CD4-positive, CD25-positive, alpha-beta regulatory T cell (primary cell): ENCODE data around the gene CEP152. TPM values are rescaled to one million over a fixed set of nuclear protein-coding genes. Genes with fewer than 3 reads are reported as not detected.

ENCODE experiments used
- ATAC-seq, 2 donors: fragments of 150-1000 bp; cut with Tn5 transposase; one replicate each; pipeline ENCODE4 v1.10.0; 2021; ENCODE audit warnings: low read depth in 2 of 2, moderate number of reproducible peaks in 2 of 2, moderate library complexity in 1 of 2
- DNase-seq, 3 donors: peaks; one replicate each; pipeline versions ENCODE4 v3.0.0 to v3.0.0-alpha.2; 2012 to 2022; ENCODE audit warnings: mixed read lengths in 1 of 3
- H3K27ac ChIP-seq: one replicate; pipeline ENCODE4 v1.7.0; 2013; ENCODE audit warnings: mild to moderate bottlenecking, low read length; ENCODE audit not compliant: insufficient read depth, poor library complexity, severe bottlenecking
- H3K27me3 ChIP-seq: one replicate; pipeline ENCODE4 v1.7.0; 2013; ENCODE audit warnings: low read length; ENCODE audit not compliant: control insufficient read depth, insufficient read depth
- H3K36me3 ChIP-seq: one replicate; pipeline ENCODE4 v1.7.0; 2013; ENCODE audit warnings: mild to moderate bottlenecking, low read length, moderate library complexity; ENCODE audit not compliant: control insufficient read depth, insufficient read depth
- H3K4me1 ChIP-seq: 2 replicates; pipeline ENCODE4 v1.7.0; 2013; ENCODE audit warnings: mild to moderate bottlenecking, low read length; ENCODE audit not compliant: insufficient read depth, control insufficient read depth, poor library complexity, severe bottlenecking
- H3K4me3 ChIP-seq: one replicate; pipeline ENCODE4 v1.7.0; 2013; ENCODE audit warnings: low read depth, mild to moderate bottlenecking, low read length, moderate library complexity
- H3K9me3 ChIP-seq, 2 experiments: 1 replicate in 1 of 2; 2 replicates in 1 of 2; pipeline ENCODE4 v1.7.0; 2013; ENCODE audit warnings: low read length in 2 of 2, mild to moderate bottlenecking in 1 of 2, moderate library complexity in 1 of 2; ENCODE audit not compliant: control insufficient read depth in 2 of 2
- H3K27ac Mint-ChIP-seq, 3 donors: one replicate each; pipeline ENCODE4 v1.8.0; 2020 to 2022; ENCODE audit warnings: mild to moderate bottlenecking in 3 of 3, mixed read lengths in 3 of 3, moderate library complexity in 2 of 3
- H3K27me3 Mint-ChIP-seq: one replicate; pipeline ENCODE4 v1.8.0; 2022; ENCODE audit warnings: mild to moderate bottlenecking, mixed read lengths
- H3K36me3 Mint-ChIP-seq: one replicate; pipeline ENCODE4 v1.8.0; 2020; ENCODE audit warnings: mixed read lengths
- H3K4me1 Mint-ChIP-seq, 4 donors: one replicate each; pipeline ENCODE4 v1.8.0; 2020 to 2022; ENCODE audit warnings: mixed read lengths in 4 of 4, mild to moderate bottlenecking in 1 of 4
- H3K4me3 Mint-ChIP-seq, 4 donors: one replicate each; pipeline ENCODE4 v1.8.0; 2020 to 2022; ENCODE audit warnings: mild to moderate bottlenecking in 4 of 4, mixed read lengths in 4 of 4, moderate library complexity in 3 of 4
- H3K9me3 Mint-ChIP-seq, 7 donors: one replicate each; pipeline ENCODE4 v1.8.0; 2020 to 2022; ENCODE audit warnings: mixed read lengths in 7 of 7, mild to moderate bottlenecking in 3 of 7, moderate library complexity in 2 of 7
- polyA plus RNA-seq, 4 donors: library from polyadenylated mRNA; unstranded; fragments of 300-500 nt; fragmentation: Illumina TruSeq; gene quantifications; one replicate each; pipeline ENCODE4 v1.2.3, GENCODE V29; 2021
- total RNA-seq: library from RNA; stranded (reverse); gene quantifications from one replicate; pipeline ENCODE4 v1.2.3, GENCODE V29; 2022

CEP152 gene
- total and polyA plus RNA-seq, 5 donors from 2014 or later: 3.4 to 15.8 (median 4.0) TPM

DNA sequence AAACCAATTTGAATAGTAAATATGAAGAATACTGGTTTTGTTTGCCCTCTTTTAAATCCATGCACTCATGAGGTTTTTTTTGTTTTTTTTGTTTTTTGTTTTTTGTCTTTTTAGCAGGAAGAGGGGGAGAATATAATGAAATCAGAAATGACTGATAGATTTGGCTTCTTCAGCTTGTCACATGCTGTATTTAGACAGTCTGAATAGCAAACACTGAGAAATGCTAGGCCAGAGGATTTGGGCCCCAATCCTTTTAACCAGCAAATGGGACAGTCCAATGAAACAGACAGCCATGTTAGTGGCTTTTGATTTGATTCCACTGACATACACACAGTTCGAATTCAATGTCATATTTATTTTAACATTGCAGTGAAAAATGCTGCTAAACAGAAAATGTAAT is 14.2 kb upstream of the CEP152 start:
- ATAC-seq: no peak
- peaks cover 40% of the 10 kb centered on the region for H3K27me3 Mint-ChIP-seq

DNA sequence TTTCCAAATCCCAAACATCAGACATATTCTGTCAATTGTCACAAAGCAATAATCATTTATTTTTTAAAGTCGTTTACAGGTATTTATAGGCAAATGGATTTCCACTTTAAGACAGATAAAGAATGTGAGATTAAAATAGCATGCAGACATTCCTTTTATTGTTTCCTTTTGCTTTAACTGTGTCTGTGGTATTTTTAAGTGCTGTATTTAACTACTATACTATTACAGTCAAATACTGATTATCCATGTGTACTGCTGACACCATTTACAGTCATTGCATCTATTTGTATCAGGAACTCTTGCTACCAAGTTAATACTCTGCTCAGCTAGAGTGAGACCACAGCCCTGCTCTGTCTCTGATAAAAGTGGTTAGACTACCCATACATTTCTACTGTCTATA is 12.8 kb upstream of the CEP152 start:
- ATAC-seq (no peak), DNase-seq (no peak)
- Mint-ChIP-seq H3K4me3 (no peak overlapping the region), H3K27me3 (peaks cover 46% of the 10 kb centered on the region), H3K9me3 (peaks cover 0 to 10% (median 0%) of the 10 kb centered on the region in 7 donors), H3K27ac (no peak overlapping the region), H3K36me3 (no peaks in the 10 kb centered on the region), H3K4me1 (no peaks in the 10 kb centered on the region)
- no peaks in the 10 kb centered on the region for H3K9me3 ChIP-seq
- H3K4me3 ChIP-seq: no peak overlapping the region
- no peaks in the 10 kb centered on the region for H3K4me1 ChIP-seq
- no peaks in the 10 kb centered on the region for H3K36me3 ChIP-seq
- peaks cover 8% of the 10 kb centered on the region for H3K27me3 ChIP-seq
- no peak overlapping the region for H3K27ac ChIP-seq

More for the DNA sequence above, 14.2 kb upstream of the CEP152 start:
- no peaks in the 10 kb centered on the region for H3K36me3 Mint-ChIP-seq
- Histone ChIP-seq H3K4me3 (no peak overlapping the region), H3K4me1 (no peaks in the 10 kb centered on the region), H3K36me3 (no peaks in the 10 kb centered on the region), H3K9me3 (no peaks in the 10 kb centered on the region), H3K27me3 (peaks cover 8% of the 10 kb centered on the region), H3K27ac (no peak overlapping the region)
- no peaks in the 10 kb centered on the region for H3K4me1 Mint-ChIP-seq
- DNase-seq: no peak
- H3K27ac Mint-ChIP-seq: no peak overlapping the region
- no peak overlapping the region for H3K4me3 Mint-ChIP-seq
- peaks cover 0 to 10% (median 0%) of the 10 kb centered on the region in 7 donors for H3K9me3 Mint-ChIP-seq

DNA sequence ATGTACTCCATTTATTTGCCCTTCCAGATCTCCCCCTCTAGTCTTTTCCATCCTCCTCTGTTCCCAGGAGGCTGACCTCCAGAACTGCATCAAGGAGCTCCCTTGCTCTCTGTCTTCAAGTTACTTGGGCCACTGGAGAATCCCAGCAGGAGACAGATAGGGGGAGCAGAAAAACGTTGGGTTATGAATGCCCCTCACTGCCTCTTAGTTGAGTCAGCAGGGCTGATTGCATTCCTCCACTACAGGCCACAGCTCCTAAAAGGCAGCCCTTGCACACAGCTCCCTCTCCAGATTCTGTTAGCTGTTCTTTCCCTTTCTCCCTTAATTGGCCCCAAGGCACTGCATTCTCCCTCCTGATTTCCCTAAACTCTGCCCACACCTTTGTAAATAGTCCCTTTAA is 12.4 kb upstream of the CEP152 start:
- H3K36me3 Mint-ChIP-seq: no peaks in the 10 kb centered on the region
- H3K4me3 Mint-ChIP-seq: no peak overlapping the region
- Histone ChIP-seq H3K4me3 (no peak overlapping the region), H3K27ac (no peak overlapping the region), H3K36me3 (no peaks in the 10 kb centered on the region), H3K4me1 (no peaks in the 10 kb centered on the region), H3K27me3 (peaks cover 8% of the 10 kb centered on the region), H3K9me3 (no peaks in the 10 kb centered on the region)
- ATAC-seq (no peak), DNase-seq (no peak)
- H3K4me1 Mint-ChIP-seq: no peaks in the 10 kb centered on the region
- H3K27ac Mint-ChIP-seq: no peak overlapping the region
- peaks cover 50% of the 10 kb centered on the region for H3K27me3 Mint-ChIP-seq
- H3K9me3 Mint-ChIP-seq: peaks cover 0 to 10% (median 0%) of the 10 kb centered on the region in 7 donors

DNA sequence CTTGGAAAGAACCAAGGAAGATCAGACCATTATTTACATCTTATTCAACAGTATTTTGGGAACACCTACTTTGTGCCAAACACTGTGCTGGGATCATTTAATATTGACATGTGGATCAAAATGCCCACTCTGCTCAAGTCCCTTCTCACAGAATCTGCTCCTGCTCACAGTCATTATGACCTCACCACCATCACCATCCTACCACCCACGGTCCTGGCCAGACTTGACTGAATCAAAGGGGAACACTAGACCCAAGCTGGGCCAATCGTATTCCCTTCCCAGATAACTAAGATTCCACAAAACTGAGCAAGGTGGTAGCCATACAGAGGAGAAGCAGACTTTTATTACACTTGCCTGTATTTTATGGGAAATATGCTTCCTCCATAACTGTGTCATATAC is 3.4 kb upstream of the CEP152 start:
- Histone ChIP-seq H3K9me3 (no peaks in the 10 kb centered on the region), H3K4me1 (peaks cover 15% of the 10 kb centered on the region), H3K27ac (no peak overlapping the region), H3K4me3 (no peak overlapping the region), H3K36me3 (no peaks in the 10 kb centered on the region), H3K27me3 (peaks cover 16% of the 10 kb centered on the region)
- Mint-ChIP-seq H3K27me3 (peaks cover 39% of the 10 kb centered on the region), H3K27ac (no peak overlapping the region), H3K4me3 (no peak overlapping the region), H3K36me3 (no peaks in the 10 kb centered on the region), H3K9me3 (peaks cover 0 to 1% (median 0%) of the 10 kb centered on the region in 7 donors), H3K4me1 (peaks cover 6 to 26% (median 15%) of the 10 kb centered on the region in 4 donors)
- DNase-seq: no peak
- ATAC-seq: no peak

DNA sequence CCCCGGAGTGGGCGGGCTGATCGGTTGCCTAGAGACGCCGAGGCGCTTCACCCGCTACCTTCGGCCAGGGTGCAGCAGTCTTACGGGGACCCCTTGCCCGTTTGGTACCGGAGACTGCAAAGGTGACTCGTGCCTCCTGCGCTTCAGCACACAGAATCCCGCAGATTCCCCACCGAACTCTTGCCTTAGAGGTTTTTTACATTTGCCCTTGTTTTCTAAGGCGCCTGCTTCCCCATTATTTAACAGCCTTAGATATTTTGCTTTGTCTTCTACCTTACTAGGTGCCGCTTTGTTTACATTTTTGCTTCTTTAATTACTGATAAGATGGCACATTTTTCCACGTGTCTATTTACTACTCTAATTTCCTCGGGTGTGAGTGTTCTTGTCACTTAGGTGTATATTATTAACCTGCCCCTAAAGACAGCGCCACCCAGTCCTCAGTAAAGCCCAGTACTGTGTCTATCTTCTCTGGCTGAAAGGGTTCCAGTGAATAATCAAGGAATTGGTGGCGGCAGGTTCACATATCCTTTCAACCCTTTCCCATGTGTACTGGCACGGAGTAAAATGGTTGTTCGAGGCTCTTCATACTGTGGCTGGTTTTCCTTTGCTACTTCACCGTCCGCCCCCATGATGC is 573 bp upstream of the CEP152 start:
- Histone ChIP-seq H3K36me3 (no peaks in the 10 kb centered on the region), H3K4me1 (peaks cover 15% of the 10 kb centered on the region), H3K4me3 (peak overlapping the region; percentile 90), H3K27me3 (peaks cover 14% of the 10 kb centered on the region), H3K27ac (no peak overlapping the region), H3K9me3 (no peaks in the 10 kb centered on the region)
- H3K4me1 Mint-ChIP-seq: peaks cover 10 to 40% (median 25%) of the 10 kb centered on the region in 4 donors
- peaks cover 0 to 1% (median 0%) of the 10 kb centered on the region in 7 donors for H3K9me3 Mint-ChIP-seq
- no peak for ATAC-seq
- H3K36me3 Mint-ChIP-seq: no peaks in the 10 kb centered on the region
- no peak for DNase-seq
- H3K4me3 Mint-ChIP-seq: peak overlapping the region; percentile 88 to 98 (median 94)
- H3K27ac Mint-ChIP-seq: peak overlapping the region; percentile 10 to 93 (median 64)
- H3K27me3 Mint-ChIP-seq: peaks cover 24% of the 10 kb centered on the region

DNA sequence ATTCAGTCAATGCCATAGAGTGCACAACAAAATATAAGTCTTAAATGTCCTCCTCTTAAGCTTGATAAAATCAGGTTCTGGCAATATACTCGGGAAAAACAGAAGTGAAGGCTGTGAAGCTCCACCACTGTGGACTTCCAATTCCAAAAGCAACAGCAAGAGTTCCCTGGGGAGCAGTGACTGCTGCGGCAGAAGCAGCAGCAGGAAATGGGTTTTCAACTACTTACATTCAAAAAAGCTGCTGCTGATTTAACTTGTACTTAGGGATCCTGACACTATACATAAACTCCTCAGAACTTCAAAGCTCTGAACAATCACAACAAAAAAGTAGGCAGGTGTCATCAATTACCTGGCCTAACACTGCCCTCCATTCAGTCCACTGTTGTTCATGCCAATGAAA is 4.7 kb downstream of the CEP152 start:
- H3K36me3 Mint-ChIP-seq: peaks cover 18% of the 10 kb centered on the region
- H3K36me3 ChIP-seq: peaks cover 4% of the 10 kb centered on the region
- peaks cover 9% of the 10 kb centered on the region for H3K4me1 ChIP-seq
- H3K27ac ChIP-seq: peak overlapping the region; percentile 27
- no peak for ATAC-seq
- H3K4me3 Mint-ChIP-seq: no peak overlapping the region
- H3K4me1 Mint-ChIP-seq: peaks cover 18 to 38% (median 31%) of the 10 kb centered on the region in 4 donors
- no peaks in the 10 kb centered on the region for H3K9me3 ChIP-seq
- DNase-seq: no peak
- no peaks in the 10 kb centered on the region for H3K9me3 Mint-ChIP-seq
- H3K27me3 ChIP-seq: no peaks in the 10 kb centered on the region
- no peaks in the 10 kb centered on the region for H3K27me3 Mint-ChIP-seq
- no peak overlapping the region for H3K4me3 ChIP-seq
- no peak overlapping the region for H3K27ac Mint-ChIP-seq

DNA sequence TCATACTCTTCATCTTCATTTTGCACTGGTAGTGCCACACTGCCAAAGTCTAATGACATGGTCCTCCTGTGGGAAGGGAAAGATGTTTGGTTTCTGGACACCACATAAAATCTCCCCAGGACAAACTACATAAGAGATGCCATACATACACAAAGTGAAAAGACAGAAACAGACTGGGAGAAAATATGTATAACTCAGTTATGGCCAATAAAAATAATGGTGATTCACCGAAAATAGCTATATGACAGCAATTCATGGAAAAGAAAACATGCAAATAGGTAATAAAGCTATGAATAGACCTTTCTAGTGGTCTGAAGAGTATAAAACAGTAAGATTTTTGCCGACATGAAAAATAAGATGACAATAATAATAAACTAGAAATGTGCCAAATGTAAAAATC is 5.3 kb downstream of the CEP152 start:
- H3K36me3 ChIP-seq: peaks cover 4% of the 10 kb centered on the region
- ATAC-seq (no peak), DNase-seq (no peak)
- peaks cover 6% of the 10 kb centered on the region for H3K4me1 ChIP-seq
- H3K27ac Mint-ChIP-seq: no peak overlapping the region
- no peaks in the 10 kb centered on the region for H3K27me3 Mint-ChIP-seq
- peaks cover 18 to 40% (median 29%) of the 10 kb centered on the region in 4 donors for H3K4me1 Mint-ChIP-seq
- H3K27ac ChIP-seq: no peak overlapping the region
- no peaks in the 10 kb centered on the region for H3K9me3 ChIP-seq
- H3K36me3 Mint-ChIP-seq: peaks cover 18% of the 10 kb centered on the region
- no peak overlapping the region for H3K4me3 ChIP-seq
- no peaks in the 10 kb centered on the region for H3K9me3 Mint-ChIP-seq
- no peaks in the 10 kb centered on the region for H3K27me3 ChIP-seq
- H3K4me3 Mint-ChIP-seq: no peak overlapping the region

DNA sequence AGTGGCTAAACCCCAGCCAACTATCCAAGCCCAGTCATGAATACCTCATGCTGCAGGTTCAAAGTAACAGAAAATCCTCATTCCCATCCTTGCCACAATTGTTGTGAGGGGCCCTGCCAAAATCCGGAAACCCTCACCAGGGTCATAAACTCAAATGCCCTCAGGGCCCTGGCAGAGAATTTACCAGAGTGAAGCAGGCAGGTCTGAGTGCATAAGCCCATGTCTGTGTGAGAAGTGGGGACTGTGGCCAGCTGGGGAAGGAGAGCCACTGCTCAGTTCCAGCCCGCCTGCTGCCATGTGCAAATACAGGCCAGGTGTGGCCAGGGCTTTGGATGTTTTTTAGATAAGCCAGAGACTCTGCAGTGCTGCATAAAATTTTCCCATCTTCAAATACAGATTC is 7.0 kb downstream of the CEP152 start:
- H3K4me3 Mint-ChIP-seq: no peak overlapping the region
- Histone ChIP-seq H3K27ac (no peak overlapping the region), H3K4me1 (no peaks in the 10 kb centered on the region), H3K9me3 (no peaks in the 10 kb centered on the region), H3K36me3 (peaks cover 4% of the 10 kb centered on the region), H3K4me3 (no peak overlapping the region), H3K27me3 (no peaks in the 10 kb centered on the region)
- no peak for ATAC-seq
- peaks cover 18% of the 10 kb centered on the region for H3K36me3 Mint-ChIP-seq
- no peaks in the 10 kb centered on the region for H3K27me3 Mint-ChIP-seq
- no peaks in the 10 kb centered on the region for H3K9me3 Mint-ChIP-seq
- peaks cover 13 to 32% (median 23%) of the 10 kb centered on the region in 4 donors for H3K4me1 Mint-ChIP-seq
- H3K27ac Mint-ChIP-seq: no peak overlapping the region
- DNase-seq: no peak
